Right lung (tissue), 5 donors: ENCODE results near the gene FOS. TPM values are rescaled to one million over a fixed set of nuclear protein-coding genes. Genes with fewer than 3 reads are reported as not detected.
"Not testable (repeated sequence)": the region's sequence is repeated elsewhere in the genome, so short reads cannot be mapped to it uniquely, and the experiment has no call there.

Source experiments
- DNase-seq, 2 donors: peaks; one replicate each; pipeline ENCODE4 v3.0.0-alpha.2; 2013
- polyA plus RNA-seq, 5 donors: library from polyadenylated mRNA; unstranded; fragments of 120-200 nt; gene quantifications; one replicate each; pipeline versions ENCODE4 v1.2.1 to v1.2.3, GENCODE V29; 2013; ENCODE audit warnings: inconsistent platforms in 1 of 5, low replicate concordance in 1 of 5; ENCODE audit not compliant: insufficient read length in 5 of 5, insufficient read depth in 1 of 5

FOS gene
- polyA plus RNA-seq, 5 donors, result 142 to 1,318 (median 956) TPM

DNA sequence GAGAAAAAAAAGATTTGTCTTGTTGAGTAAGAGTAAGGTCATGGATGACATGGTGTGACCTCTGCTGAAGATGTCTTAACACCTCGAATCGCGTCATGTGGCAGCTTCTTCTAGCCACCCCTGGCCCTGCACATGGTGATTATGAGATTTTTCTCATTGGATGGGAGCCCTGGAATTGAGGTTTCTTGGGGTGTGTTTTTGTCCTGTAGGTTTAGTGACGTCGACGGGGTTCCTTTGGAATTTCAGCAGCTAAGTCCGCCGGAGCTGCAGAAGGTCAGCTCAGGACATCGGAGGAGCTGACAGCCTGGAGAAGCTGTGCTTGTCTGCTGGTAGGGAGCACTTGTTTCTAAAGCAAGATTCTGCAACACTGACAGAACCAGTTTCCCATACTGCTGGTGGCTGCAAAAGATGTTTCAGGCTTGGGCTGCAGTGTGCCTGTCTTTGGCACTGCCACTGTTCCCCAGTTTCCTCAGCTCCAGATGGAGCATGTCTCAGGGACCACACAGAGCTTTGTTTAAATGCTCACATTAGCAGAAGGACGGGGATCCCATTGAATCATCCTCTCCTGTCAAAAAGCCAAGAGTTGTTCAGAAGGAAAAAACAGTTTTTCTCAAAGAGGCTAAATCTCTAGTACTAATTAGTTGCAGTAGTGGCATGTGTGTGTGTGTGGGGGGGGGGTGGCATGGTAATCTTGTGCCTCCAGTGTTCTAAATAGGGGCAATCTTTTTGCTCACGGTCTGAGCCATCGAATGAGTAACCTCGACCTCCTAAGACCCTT lies 5.2 kb upstream of the FOS start:
- DNase-seq, result peak; percentile 83 to 89

DNA sequence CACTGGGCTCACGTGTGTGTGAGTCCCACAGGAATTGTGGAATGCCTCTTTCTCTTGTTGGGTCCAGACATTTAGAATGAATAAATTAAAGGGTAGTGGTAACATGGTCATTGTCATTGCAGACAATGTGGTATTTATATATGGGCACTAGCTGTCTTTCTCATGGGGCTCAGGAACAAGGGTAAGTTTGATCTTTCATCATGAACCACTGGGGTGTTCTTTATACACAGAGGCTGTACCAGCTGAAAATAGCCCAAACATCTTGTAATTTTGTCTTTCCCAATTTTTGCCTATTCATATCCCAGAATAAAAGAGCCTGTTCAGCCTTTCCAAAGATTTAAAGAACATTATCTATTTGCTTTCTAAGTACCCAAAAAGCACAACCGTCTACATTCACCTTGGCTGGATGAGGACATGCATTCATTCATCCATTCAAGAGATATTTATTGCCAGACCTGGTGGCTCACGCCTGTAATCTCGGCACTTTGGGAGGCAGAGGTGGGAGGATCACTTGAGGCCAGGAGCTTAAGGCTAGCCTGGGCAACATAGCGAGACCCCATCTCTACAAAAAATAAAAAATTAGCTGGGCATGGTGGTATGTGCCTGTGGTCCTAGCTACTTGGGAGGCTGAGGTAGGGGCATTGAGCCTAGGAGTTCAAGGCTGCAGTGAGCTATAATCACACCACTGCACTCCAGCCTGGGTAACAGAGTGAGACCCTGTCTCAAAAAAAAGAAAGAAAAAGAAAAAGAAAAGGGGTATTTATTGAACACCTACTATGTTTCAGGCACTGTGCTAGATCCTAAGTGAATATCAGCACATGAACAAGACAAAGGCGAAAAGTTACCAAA lies 4.4 kb upstream of the FOS start:
- DNase-seq, result no peak

- DNase-seq, result peak in 1 of 2 donors; percentile 53
These were observed 3.6 kb upstream of the FOS start for GRCh38 chr14:75274899-75275569.

DNA sequence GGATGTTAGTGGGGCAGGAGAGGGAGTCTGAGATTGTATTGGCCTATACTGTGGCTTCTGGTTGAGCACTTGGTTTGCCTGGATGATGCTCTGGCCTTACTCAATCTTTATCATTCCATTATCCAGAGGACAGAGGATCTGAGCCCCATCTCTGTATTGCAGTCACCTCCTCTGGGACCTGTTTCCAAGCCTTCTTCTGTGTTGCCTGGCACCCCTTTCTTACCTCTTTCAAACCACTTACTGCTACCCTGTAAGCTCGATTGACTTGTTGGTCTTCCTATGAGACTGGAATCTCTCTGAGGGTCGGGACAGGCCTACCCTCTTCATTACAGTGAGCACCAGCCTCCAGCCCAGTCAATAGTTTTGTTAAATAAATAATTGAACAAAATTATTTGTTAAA lies 3.0 kb upstream of the FOS start:
- no peak for DNase-seq

- DNase-seq, result peak; percentile 92
These were observed 1.4 kb upstream of the FOS start for GRCh38 chr14:75277008-75277814.

GRCh38 chr14:75277815-75278421 lies 710 bp upstream of the FOS start:
- DNase-seq, result peak in 1 of 2 donors; percentile 61

DNA sequence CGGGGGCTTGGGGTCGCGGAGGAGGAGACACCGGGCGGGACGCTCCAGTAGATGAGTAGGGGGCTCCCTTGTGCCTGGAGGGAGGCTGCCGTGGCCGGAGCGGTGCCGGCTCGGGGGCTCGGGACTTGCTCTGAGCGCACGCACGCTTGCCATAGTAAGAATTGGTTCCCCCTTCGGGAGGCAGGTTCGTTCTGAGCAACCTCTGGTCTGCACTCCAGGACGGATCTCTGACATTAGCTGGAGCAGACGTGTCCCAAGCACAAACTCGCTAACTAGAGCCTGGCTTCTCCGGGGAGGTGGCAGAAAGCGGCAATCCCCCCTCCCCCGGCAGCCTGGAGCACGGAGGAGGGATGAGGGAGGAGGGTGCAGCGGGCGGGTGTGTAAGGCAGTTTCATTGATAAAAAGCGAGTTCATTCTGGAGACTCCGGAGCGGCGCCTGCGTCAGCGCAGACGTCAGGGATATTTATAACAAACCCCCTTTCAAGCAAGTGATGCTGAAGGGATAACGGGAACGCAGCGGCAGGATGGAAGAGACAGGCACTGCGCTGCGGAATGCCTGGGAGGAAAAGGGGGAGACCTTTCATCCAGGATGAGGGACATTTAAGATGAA lies 630 bp downstream of the FOS start:
- peak in 1 of 2 donors; percentile 72 for DNase-seq

GRCh38 chr14:75279763-75280290 lies 1.2 kb downstream of the FOS start:
- no peak for DNase-seq

DNA sequence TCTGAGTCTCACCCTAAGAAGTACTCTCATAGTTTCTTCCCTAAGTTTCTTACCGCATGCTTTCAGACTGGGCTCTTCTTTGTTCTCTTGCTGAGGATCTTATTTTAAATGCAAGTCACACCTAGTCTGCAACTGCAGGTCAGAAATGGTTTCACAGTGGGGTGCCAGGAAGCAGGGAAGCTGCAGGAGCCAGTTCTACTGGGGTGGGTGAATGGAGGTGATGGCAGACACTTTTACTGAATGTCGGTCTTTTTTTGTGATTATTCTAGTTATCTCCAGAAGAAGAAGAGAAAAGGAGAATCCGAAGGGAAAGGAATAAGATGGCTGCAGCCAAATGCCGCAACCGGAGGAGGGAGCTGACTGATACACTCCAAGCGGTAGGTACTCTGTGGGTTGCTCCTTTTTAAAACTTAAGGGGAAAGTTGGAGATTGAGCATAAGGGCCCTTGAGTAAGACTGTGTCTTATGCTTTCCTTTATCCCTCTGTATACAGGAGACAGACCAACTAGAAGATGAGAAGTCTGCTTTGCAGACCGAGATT lies 1.7 kb downstream of the FOS start:
- no peak for DNase-seq

GRCh38 chr14:75280831-75281653 lies 2.4 kb downstream of the FOS start:
- DNase-seq, result no peak

DNA sequence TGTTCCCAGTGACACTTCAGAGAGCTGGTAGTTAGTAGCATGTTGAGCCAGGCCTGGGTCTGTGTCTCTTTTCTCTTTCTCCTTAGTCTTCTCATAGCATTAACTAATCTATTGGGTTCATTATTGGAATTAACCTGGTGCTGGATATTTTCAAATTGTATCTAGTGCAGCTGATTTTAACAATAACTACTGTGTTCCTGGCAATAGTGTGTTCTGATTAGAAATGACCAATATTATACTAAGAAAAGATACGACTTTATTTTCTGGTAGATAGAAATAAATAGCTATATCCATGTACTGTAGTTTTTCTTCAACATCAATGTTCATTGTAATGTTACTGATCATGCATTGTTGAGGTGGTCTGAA lies 3.0 kb downstream of the FOS start:
- no peak for DNase-seq

DNA sequence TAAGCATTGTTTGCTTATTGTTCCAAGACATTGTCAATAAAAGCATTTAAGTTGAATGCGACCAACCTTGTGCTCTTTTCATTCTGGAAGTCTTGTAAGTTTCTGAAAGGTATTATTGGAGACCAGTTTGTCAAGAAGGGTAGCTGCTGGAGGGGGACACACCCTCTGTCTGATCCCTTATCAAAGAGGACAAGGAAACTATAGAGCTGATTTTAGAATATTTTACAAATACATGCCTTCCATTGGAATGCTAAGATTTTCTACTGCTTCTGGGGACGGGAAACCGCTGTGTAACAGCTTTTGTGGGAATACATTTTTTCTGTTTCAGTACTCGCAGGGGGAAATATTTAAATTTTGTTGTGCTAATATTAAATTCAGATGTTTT lies 3.5 kb downstream of the FOS start:
- DNase-seq, result no peak

DNA sequence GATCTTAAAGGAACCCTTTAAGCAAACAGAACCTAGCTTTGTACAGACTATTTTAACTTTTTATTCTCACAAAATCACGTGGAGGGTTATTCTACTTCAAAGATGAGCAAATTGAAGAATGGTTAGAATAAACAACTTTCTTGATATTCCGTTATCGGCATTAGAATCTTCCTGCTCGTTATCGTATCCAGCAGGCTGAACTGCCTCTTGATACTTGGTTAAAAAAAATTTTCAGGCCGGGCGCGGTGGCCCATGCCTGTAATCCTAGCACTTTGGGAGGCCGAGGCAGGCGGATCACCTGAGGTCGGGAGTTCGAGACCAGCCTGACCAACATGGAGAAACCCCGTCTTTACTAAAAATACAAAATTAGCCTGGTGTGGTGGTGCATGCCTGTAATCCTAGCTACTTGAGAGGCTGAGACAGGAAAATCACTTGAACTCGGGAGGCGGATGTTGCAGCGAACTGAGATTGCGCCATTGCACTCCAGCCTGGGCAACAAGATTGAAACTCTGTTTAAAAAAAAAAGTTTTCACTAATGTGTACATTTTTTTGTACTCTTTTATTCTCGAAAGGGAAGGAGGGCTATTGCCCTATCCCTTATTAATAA lies 4.0 kb downstream of the FOS start:
- not testable (repeated sequence) for DNase-seq

DNA sequence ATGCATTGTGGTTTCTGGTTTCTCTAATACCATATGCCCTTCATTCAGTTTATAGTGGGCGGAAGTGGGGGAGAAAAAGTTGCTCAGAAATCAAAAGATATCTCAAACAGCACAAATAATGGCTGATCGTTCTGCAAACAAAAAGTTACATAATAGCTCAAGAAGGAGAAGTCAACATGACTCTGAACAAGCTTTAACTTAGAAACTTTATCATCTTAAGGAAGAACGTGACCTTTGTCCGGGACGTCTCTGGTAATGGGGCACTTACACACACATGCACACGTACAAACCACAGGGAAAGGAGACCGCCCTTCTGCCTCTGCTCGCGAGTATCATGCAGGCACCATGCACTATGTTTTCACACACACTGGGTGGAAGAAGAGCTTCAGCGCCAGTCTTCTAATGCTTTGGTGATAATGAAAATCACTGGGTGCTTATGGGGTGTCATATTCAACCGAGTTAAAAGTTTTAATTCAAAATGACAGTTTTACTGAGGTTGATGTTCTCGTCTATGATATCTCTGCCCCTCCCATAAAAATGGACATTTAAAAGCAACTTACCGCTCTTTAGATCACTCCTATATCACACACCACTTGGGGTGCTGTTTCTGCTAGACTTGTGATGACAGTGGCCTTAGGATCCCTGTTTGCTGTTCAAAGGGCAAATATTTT lies 4.7 kb downstream of the FOS start:
- no peak for DNase-seq

- DNase-seq, result no peak
These were observed 5.4 kb downstream of the FOS start for GRCh38 chr14:75283833-75284563.

DNA sequence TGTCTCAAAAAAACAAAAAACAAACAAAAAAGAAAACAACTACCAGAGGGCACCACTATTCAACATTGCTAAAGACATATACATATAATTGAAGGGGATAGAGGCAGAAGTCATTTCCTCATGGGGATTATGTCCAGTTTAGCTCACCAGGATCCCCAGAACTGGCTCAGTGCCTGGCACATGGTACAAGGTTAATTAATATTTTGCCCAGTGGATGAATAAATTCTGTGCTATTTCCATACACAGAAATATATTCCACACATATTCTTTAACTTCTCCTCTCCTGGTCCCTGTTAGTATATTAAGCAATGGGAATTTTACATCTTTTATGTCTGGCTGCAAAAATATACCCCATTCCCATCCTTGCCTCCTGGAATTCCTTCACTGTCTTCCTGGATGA lies 6.7 kb downstream of the FOS start:
- no peak for DNase-seq

- DNase-seq, result no peak
These were observed 7.7 kb downstream of the FOS start for GRCh38 chr14:75286313-75286712.
